ENCODE data around the gene MTMR10.

MTMR10 gene

GRCh38 chr15:30991255-30992235, at the start of gene MTMR10:
Gene MTMR10 (minus strand): TSS chr15:30991628. CDS start chr15:30991506, 122 bp downstream.
- peak; percentile 75 to 81 for DNase-seq

DNA sequence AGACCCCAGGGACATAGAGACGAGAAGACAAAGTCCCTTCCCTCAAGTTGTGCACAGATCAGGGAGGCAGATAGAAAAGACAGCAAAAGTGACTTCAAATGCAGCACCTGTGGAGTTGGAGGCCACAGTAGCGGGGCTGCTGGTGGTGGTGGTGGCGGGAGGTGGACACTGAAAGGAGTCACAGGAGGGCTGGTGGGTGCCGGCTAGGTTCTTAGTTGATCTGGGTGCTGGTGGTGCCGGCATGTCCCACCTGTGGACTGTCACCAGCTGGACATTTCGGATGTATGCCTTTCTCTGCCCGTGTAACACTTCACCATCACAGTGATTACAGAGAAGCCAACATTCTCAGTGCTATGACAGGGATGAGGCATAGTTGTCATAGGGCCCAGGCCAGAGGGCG, 49.2 kb upstream of the MTMR10 start:
- no peak for DNase-seq

DNA sequence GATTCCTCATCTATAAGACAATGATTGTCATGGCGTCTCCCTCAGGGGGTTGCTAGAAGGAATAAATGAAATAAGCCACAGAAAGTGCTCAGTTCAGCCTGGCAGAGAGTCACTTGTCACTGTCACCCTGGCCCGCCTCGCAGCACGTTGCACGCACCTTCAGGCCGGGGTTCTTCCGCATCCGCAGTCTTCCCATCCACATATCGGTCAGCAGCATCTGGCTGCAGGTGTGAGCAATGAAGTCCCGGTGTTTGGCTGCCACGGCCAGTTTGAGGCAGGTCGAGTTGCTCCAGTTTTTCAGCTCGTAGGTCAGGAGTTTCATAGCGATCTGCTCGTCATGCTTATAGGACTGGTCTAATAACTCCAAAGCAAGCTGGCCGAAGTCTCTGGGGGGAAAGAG, 48.5 kb upstream of the MTMR10 start:
- no peak for DNase-seq

DNA sequence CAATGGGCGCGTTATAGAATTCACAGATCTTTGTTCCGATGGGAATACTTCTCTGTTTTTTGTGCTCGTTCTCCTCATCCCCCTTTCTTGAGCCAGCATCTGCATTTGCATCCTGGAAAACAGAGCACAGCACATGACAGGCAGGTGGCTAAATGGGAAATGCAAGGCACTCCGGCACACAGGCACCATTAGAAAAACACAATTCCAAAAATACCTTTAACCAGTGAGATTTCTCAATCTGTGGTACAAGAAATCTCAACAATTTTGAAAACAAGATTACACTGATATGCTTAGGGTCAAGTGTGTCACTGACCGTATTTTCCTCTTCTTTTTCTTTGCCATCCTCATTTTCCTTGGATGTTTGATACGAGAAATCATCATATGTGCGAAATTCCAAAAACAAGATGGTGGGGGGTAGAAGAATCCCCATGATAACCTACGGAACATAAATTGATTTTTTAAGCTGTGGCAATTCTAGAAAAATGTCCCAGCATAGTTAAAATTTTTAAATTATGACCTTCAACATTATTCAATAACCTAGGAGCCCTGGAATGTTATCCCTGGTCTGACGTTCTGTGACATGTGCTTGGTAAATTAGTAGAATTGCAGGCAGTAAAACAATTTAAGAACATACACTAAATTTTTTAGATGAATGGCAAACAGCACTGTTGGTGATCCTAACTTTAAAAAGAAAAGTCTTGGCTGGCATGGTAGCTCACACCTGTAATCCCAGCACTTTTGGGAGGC, 46.5 kb upstream of the MTMR10 start:
- no peak for DNase-seq

- no peak for DNase-seq
Observed at GRCh38 chr15:31036783-31037182, 45.4 kb upstream of the MTMR10 start.

GRCh38 chr15:31035610-31036009, 44.2 kb upstream of the MTMR10 start:
- no peak for DNase-seq

DNA sequence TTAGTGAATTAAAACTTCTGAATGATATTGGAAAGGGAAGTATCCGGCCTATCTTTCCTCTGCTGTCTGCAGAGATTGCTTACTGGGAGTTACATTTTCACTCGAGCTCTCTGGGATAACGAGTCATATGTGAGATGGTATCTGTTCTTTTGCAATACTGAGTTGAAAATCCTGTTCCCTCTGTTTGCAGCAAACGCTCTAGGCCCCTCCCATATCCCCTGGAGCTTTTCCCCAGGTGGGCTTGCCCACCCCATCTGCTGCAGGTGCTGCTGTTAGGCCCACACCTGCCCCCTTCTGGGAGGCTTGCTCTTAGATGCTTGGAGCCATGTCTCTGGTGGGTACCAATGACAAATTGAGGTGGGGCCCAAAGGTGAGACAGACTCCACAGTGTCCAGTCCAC, 42.7 kb upstream of the MTMR10 start:
- DNase-seq, result no peak

GRCh38 chr15:31032961-31033371, 41.5 kb upstream of the MTMR10 start:
- DNase-seq, result no peak

- DNase-seq, result no peak
Observed at GRCh38 chr15:31031471-31032067, 40.1 kb upstream of the MTMR10 start.

GRCh38 chr15:31027910-31028578, 36.6 kb upstream of the MTMR10 start:
- no peak for DNase-seq

GRCh38 chr15:31025996-31026395, 34.6 kb upstream of the MTMR10 start:
- no peak for DNase-seq

- DNase-seq, result no peak
Observed at GRCh38 chr15:31024979-31025378, 33.6 kb upstream of the MTMR10 start.

DNA sequence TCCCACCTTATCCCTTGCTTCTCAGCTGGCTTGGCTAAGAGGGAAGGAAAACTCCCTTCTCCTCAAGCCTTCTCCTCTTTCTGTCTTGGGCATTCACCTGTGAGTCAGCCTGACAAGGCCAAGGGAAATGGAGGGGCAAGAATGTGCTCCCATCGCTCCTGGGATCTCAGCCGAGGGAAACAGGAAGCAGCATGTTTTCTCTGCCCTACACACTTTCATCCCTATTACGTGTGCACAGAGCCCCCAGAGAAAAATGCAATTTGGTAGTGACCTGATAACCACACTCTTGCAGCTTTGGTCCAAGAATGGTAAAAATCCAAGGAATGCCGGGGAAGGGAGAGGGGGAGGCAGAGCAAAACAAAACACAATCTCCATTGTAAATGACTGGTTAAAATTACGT, 32.9 kb upstream of the MTMR10 start:
- no peak for DNase-seq

- DNase-seq, result no peak
Observed at GRCh38 chr15:31023841-31024240, 32.4 kb upstream of the MTMR10 start.

GRCh38 chr15:31021067-31021665, 29.7 kb upstream of the MTMR10 start:
- DNase-seq, result no peak

GRCh38 chr15:31020542-31020941, 29.1 kb upstream of the MTMR10 start:
- DNase-seq, result no peak

DNA sequence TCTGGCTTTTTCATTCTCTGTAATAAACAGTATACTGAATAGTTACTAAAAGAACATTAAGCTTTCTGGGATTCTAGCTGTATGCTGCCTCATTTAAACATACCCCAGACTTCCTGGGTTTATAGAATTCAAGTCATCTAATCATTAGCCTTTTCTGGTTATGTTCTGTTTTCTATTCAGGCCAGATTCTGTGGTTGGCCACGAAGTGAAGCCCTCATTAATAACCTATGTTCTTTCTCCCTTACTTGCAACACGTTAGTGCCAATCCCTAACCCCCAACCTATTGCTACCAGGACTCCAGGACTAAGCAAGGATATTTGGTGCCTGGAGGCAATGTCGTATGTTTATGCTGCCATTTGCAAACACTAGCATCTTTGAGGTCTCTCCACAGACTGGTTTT, 28.6 kb upstream of the MTMR10 start:
- no peak for DNase-seq

DNA sequence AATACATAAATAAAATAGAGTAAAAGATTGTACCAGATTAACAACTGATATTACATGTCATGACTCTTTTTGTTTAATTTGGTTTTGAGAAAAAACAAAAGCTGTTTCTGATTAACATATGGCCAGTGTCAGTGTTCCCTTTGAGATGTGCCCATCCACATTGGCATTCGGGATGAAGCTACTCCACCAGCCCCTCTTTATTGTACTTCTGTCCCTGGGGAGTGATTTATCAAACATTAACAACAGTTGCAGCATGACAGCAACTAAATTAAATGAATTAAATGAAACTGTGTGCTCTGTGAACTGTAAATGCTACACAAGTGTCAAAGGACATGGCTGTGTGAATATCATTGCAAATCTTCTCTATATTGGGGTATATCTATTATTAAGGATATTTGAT, 25.9 kb upstream of the MTMR10 start:
- DNase-seq, result no peak

DNA sequence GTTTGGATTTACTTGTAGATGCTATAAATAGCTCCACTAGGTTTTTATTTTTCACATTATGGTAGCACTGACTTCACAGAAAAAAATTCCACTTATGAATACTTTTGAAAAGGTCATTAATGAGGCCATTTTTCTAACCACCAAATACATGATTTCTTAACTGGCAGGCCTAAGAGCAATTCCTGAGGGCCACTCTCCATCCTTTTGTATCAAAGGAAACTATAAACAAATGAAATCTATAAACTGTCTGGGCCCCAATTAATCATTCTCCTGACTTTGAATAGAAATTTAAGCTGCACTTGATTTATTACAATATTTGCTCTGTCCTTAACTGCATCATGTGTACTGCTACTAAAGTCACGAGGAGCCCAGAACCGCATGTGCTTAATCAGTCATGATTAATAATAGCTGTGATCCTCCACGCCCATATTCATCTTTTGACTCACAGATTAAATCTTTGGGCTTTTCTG, 25.1 kb upstream of the MTMR10 start:
- no peak for DNase-seq

DNA sequence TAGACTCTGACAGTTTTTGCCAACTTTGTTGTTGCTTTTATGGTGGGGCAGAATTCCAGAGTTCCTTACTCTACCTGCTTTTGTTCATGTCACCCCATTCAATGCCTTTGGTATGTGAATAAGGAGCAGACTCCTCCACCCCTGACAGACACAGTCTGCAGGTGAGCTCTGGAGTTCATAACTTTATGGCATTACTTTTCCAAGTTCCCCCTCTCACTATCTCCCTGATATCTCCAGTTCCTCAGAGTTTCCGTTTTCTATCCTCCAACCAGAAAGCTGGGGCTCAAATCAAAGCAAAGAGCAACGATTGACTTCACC, 23.1 kb upstream of the MTMR10 start:
- DNase-seq, result no peak

DNA sequence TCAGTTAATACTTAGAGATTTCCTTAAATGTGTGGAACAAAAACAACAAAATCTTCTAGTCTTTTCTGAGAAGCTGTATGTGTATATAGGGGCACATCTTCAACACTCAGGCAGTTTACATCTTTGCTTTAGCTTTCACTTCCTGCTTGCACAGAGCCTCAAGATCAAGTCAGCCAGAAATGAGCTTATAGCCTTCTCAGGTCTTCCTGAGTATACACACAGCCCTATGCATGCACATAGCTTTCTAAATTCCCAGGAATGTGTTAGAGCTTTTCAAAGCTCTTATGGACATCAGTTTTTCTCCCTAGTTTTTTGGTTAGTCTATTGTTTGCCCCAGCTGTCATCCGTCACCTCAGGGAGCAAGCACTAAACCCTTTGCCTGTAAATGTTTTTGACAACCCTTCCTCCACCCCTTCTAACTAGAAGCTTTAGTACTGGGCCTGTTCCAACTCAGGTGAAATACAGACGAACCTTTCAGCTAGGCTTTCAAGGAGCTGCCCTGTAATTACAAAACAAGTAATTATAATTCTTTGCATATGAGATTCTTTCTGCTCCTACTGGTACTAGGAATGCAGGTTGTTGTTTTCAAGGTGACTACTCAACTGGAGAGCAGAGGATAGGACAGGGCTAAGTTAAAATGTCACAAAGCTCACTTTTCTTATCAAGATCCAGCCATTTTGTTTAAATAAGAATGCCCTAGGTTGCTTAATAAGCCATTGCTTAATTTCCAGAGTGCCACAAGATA, 22.6 kb upstream of the MTMR10 start:
- no peak for DNase-seq

DNA sequence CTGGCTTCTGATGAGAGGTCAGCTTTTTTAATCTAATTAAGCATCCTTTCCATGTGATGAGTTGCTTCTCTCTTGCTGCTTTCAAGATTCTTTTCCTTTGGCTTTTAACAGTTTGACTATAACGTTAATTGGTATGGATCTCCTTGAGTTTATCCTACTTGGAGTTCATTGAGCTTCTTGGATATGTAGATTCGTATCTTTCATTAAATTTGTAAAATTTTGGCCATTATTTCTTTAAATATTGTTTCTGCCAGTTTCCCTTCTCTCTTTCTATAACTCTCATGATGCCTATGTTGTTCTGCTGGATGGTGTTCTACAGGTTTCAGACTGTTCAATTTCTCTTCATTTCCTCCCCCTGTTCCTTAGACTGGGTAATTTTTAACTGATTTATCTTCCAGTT, 21.0 kb upstream of the MTMR10 start:
- DNase-seq, result no peak

All from CD4-positive, alpha-beta T cell treated with Interferon alpha-2 for 1 hour (primary cell).